GM19043 (cell line): ENCODE measurements around the gene ASIC1.
"Not testable (repeated sequence)": the region's sequence is repeated elsewhere in the genome, so short reads cannot be mapped to it uniquely, and the experiment has no call there.

Experiments used
- ATAC-seq: cut with Tn5 transposase; IDR thresholded peaks from one replicate; pipeline ENCODE4 v1.9.1; 2021; ENCODE audit warnings: low read depth; ENCODE audit not compliant: unreplicated experiment

The ASIC1 gene

DNA sequence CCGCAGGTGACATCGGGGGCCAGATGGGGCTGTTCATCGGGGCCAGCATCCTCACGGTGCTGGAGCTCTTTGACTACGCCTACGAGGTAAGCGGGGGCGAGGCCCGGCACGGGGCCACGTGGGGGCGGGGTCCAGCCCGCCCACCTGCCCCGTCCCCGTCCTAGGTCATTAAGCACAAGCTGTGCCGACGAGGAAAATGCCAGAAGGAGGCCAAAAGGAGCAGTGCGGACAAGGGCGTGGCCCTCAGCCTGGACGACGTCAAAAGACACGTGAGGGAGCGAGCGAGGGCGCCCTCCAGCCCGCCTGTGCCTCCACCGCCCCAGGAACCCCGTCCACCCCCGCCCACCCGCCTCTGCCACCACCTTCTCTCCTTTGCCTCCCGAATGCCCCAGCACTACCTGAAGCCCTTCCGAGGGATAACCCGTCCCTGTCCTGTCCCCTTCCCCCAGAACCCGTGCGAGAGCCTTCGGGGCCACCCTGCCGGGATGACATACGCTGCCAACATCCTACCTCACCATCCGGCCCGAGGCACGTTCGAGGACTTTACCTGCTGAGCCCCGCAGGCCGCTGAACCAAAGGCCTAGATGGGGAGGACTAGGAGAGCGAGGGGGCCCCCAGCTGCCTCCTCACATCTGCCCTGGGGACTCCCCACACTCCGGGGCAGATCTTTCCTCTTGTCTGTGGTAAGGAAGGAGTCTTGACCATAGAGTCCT lies 23.9 kb downstream of the ASIC1 start:
- ATAC-seq = no peak

DNA sequence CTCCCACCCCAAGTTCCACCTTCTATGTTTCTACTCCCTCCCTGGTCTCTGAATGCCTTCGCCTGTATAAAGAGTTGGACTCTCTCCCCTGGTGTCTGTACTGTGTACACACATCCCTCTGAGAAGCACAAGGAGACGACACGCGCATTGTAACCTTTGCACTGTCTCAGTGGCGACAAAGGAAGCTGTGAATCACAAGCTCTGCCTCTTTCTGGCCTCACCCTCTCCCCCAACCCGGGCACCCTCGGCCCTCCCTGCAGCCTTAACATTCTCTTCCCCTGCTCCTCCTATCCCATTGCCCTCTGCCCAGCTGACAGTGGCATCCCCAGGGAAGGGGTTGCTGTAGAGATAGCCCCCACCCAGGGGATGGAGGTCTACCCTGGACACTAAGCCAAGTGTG lies 25.2 kb downstream of the ASIC1 start:
- no peak for ATAC-seq

DNA sequence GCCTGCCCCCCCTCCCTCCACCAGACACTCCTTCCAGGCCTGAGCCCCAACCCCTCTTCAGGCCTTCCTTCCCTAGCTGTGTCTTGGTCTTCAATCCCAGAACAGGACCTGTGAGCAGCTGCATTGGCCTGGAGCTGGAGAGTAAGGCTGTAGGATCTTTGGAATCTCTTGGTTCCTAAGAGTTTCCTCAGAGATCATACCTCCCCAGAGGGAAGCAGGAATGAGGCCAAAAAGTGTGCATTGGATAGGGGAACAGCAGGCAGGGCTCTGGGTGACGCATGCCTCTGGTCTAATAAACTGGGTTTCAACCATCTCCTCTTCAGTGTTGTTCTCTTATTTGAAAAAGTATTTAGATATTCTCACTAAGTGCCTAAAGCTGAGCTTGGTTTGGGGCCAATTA lies 25.9 kb downstream of the ASIC1 start:
- ATAC-seq = no peak

DNA sequence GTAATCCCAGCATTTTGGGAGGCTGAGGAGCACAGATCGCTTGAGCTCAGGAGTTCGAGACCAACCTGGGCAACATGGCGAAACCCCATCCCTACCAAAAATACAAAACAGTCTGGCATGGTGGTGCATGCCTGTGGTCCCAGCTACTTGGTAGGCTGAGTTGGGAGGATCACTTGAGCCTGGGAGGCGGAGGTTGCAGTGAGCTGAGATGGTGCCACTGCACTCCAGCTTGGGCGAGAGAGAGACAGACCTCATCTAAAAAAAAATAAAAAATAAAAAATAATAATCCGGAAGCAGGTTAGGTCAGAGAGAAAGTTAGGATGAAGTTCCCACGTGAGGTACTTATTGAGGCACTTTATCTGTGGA lies 27.0 kb downstream of the ASIC1 start:
- ATAC-seq = not testable (repeated sequence)

DNA sequence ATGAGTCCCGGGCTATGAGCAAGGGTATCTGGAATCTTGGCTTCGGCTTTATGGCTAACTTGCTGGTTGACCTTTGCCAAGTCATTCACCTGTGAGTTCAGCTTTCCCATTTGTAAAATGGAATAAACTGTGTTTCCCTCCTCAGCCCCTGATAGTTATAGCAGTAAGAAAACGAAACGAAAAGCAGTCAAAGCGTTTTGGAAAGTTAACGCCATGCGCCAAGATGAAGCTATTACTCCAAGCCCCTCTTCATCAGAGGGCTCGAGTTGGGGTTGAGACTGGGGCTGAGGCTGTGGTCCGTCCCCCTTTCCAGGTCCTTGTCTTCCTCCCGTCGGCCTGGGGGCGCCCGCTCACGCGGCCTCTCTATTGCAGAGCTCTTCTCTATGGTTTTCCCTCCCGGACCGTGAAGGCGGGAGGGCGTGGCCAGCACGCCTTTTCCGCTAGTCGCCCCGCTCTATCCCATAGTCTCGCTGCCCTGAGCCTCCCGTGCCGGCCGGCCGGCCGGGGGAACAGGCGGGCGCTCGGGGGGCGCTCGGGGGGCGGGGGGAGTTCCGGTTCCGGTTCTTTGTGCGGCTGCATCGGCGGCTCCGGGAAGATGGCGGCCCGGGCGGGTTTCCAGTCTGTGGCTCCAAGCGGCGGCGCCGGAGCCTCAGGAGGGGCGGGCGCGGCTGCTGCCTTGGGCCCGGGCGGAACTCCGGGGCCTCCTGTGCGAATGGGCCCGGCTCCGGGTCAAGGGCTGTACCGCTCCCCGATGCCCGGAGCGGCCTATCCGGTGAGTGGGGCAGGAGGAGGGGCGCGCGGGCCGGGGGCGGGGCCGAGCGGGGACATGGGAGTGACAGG lies 27.6 kb downstream of the ASIC1 start, which contains the start of gene SMARCD1:
TSS of gene SMARCD1 (plus strand) at position 568 of the 840 bp plus-strand sequence. CDS start at position 596, 28 bp downstream.
- peak; percentile 68 for ATAC-seq

DNA sequence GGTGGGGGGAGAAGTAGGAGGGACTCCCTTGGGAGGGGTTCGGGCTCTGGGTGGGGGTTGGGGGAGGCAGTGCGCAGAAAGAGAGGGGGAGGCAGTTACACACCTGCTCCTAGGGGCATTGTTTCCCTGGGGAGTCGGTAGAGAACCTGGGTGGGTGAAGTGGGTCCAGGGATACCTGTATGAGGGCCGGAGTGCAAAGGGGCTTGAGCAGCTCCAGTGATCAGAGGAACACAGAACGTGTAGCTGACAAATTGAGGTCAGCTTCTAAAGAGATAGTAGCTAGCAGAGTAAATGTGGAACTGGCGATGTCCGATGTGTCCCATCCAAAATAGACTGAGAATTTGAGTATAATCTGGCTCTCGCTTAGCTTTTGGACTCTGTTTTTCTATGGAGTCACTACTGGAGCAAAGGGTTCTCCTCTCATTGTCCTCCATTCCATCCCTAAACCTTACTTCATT lies 28.2 kb downstream of the ASIC1 start:
- ATAC-seq = no peak

DNA sequence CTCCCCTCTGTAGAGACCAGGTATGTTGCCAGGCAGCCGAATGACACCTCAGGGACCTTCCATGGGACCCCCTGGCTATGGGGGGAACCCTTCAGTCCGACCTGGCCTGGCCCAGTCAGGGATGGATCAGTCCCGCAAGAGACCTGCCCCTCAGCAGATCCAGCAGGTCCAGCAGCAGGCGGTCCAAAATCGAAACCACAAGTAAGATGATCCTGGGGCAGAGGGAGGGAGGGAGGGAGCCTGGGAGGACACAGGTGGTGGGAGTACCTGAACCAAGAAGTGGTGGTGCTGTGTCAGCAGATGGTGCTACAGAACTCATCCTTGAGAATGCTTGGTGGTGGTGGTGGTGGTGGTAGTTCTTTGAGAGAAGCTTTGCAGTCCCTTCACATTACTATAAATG lies 28.8 kb downstream of the ASIC1 start:
- no peak for ATAC-seq

DNA sequence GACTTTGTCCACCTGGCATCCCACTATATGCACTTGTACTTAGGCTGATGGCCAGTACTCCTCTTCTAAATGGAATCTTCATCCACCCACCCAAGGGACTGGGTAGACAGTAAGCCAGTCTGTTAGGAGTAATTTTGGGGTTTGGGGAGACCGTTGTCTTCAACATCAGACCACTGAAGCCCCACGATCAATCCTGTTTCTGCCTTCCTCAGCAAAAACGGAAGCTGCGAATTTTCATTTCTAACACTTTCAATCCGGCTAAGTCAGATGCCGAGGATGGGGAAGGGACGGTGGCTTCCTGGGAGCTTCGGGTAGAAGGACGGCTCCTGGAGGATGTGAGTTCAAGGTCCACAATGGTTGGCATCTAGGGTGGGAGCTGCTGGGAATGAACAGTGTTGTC lies 29.8 kb downstream of the ASIC1 start:
- ATAC-seq = no peak

DNA sequence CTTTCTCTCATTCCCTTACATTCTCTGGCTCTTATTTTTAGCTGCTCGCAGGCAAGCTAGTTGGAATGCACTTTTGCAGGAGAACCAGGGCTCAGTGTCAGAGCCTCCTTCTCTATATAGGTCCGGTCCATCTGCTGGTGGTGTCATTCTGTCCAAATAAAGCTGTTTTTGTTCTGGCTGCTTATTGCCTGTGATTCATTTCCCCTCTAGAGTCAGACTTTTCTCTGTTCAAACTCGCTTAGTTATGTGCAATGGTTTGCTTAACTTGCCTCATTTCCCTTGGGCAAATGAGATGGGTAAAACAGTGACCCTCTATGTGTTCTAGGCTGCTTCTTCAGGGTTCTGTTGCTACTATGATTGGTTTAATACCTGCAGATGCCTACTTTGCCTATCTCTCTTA lies 30.6 kb downstream of the ASIC1 start:
- no peak for ATAC-seq

DNA sequence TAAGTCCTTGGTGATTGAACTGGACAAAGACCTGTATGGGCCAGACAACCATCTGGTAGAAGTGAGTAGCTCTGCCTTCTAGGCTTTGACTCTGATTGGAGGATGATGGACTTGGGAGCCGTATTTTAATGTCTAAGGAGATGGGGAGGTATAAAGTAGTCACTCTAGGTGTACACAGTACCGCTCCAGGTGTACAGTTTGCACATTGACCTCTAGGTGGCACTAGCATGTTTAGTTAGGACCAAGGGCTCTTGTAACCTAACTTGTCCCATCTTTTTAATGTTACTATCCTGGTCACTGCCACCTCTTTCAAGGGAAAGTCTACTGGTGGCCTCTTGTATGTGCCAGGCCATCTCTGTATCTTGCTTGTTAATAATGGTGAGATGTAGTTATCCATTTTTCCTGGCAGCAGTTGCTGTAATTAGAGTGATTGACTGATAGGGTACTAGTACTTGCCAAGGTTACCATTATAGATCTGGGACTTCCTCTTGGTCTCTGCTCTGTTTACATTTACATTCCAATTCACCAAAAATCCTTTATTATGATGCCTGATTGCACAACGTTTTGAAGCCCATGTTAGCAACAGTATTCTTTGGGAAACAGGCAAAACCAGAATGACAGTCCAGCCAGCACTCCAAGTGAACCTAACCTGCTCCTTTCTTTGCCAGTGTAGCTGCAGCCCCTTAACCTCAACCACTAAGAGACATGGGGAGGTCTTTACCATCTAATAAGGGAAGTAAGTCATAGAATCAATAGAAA lies 31.4 kb downstream of the ASIC1 start:
- no peak for ATAC-seq

DNA sequence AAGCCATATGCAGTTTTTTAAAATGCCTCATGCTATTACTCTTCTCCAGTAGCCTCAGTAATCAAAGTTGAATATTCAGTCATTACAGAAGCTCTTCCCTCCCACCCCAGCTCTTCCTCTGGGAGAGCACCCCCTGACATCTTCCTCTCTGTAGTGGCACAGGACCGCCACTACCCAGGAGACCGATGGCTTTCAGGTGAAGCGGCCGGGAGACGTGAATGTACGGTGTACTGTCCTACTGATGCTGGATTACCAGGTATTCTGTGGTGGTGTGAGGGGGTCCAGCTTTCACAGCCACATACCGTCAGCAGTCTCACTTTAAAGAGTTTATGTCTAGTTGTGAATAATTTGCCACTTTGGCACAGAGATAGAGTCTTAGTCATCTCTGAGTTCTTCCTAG lies 32.3 kb downstream of the ASIC1 start:
- no peak for ATAC-seq

DNA sequence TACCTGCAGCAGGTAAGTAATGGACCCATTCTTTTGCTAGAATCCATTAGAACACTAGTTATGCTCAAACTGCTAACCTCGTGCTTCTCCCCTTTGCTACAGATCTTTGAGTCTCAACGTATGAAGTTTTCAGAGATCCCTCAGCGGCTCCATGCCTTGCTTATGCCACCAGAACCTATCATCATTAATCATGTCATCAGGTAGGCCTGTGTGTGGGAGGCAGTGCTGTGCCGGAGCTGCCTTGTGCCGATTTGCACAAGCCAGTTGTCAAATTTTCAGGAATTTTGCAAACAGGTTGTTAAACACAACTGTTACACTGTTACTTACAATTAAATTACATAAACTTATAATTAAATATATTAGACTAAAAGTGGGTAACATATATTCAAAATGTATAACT lies 33.0 kb downstream of the ASIC1 start:
- ATAC-seq = no peak

DNA sequence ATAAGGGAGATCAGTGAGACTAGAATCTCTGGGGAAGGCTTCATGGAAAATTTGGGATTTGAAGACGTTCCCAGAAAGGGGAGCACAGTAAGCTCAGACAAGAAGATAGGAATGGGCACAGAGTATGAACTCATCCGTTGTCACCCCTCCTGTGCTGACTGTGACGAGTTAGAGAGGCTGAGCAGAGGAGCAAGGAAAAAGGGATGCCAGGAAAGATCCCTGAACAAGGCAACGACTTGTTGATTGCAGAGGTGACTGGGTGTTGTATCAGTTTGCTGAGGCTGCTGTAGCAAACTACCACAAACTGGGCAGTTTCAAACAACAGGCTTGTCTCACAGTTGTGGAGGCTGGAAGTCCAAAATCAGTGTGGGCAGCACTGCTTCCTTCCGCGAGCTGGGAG lies 40.6 kb downstream of the ASIC1 start:
- no peak for ATAC-seq

DNA sequence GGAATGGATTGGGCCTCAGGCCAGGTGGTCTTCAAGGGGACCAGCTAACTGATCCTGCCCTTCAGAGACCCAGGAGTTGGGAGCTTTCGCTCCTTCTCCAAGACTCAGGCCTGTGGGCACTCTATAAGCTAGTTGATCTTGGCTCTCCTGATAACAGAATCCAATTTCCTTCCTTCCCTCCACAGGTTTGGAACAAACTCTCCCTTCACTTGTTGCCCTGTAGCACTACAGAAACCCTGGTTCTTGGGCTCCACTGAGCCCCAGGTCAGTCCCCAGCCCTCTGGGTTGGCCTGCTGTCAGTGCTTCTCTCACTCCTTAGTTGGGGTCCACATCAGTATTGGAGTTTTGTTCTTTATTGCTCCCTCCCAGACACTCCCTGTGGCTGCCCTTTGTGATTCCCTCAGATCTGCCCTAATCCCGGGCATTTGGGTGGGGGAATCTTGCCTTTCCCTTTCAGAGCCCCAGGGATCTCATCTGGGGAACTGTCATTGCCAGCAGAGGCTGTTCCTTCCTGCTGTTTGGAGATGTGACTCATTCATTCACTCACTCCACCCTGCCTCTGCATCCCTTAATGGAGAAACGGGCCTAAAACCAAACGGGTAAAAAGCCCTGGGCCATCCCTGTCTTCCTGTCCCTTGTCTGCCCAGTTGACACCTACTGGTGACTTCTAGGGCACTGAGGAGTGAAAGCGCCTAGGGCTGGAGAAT lies 42.1 kb downstream of the ASIC1 start:
- no peak for ATAC-seq

DNA sequence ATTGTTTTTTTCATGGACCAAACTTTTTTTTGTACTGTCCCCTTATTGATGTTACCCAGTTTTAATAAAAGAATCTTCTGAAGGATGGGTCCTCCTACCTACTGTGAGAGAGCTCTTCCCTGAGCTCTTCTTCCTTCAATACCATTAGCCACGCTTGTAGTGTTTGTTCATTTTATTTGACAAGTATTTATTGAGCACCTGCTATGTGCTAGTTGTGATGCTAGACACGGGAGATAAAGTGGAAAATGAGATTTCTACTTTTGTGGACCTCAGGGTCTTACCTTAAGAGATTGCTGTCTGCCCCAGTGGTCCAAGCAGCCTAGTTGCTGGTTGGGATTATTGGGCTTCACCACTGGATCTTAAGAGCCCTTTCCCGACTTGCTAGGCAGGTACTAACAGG lies 43.2 kb downstream of the ASIC1 start:
- no peak for ATAC-seq

DNA sequence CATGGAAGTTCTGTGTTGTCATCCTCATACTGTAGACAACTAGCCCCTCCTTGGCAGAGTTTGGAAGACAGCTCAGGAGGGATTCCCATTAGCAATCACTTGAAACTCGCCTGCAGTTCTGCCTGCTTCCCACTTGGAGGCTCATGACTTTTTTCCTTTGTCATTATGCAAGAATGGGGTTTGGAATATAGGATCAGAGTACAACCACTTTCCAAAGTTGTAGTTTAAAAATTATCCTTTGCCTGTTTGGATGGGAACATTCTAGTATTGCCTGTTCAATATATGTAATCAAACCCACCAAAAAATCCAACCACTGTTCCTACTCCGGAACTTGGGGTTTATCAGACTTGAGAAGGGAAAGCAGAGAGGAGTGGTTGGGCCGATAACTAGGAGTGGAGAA lies 44.3 kb downstream of the ASIC1 start:
- ATAC-seq = no peak

DNA sequence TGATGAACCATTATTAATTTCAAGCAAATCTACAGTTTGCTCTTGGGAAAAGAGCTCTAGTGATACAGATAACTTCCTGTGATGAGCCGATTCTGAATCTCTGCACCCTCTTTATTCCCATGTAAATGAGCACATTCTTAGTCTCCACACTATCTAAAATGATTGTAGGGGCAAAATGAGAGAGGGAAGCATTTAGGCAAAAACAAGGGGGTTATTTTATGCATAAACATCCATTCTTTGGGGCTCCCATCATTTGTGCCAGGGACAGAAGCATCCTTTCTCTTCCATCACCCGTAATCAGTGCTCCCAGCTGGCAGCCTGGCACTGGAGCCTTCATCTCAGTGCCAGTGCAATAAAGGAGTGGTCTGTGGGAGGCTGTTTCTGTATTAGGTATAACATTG lies 44.7 kb downstream of the ASIC1 start:
- no peak for ATAC-seq

DNA sequence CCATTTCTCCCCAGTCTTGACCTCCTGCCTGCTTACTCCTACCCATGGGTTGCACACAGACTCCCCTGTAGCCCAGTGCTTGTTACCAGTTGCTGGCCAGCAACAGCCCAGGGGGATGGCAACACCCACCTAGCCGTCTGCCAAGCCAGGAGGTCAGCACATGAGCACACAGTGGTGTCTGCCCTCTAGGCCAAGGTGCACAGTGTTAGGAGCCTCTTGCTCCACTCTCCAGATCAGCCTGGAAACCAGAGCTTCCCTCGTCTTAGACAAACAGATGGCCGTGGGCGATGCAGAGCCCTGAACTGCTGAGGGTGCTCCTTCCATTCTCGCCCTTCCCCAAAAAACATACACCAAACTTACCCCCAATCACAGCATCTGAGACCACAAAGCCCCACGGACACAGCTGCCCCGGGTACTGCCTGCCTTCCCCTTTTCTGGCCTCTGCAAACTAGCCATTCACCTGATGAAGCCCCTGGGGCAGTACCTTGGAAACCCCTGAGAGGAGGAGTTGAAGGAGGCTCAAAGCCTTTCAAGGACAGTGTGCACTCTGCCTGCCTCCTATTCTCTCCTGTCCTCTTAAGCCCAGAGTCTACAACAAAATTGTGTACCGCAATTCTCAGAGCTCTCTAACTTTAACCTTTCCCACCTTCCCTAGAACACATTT lies 45.4 kb downstream of the ASIC1 start:
- no peak for ATAC-seq

DNA sequence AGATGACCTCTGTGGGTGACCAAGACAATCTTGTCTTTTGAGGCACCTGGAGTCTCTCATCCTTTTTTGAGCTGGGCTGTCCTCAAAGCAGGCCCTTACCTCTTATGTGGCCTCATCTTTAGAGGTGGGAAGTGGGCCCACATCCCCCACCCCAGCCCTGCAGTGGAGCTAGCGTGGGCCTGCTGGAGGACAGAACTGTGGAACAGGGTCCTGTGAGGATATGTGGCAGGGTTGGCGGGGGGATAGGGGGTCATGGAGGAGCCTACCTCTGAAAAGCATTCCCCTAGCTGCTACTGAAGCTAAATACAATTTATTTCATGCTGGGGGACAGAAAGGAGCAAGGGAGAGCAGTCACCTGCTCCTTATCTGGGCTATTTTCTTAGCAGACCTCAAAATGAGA lies 46.0 kb downstream of the ASIC1 start:
- no peak for ATAC-seq

DNA sequence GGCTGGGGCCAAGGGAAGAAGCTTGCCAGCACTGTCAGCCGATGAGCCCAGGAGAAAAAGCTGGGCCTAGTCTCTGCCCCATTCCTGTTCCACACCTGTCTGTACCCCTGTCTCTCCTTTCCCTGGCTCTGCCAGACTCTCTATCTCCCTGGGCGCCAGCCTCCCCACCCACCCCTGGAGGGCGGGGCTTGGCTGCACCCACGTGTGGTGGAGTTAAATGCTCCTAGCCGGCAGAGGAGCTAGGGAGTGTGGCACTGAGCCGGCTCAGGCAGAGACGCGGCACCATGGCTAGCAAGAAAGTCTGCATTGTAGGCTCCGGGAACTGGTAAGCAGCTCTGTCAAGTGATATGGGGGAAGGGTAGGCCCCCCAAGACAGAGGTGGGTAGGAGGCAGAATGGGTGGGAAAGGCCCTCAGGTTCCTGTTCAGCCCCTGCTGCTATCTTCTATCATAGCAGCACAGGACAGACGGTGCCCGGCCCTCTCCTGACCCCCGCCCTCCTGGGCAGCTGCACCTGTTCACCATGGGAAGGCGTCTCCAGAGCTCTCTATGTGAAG lies 46.4 kb downstream of the ASIC1 start, which contains the start of gene GPD1:
TSS of gene GPD1 (plus strand) at position 242 of the 555 bp plus-strand sequence. CDS start at position 285, 43 bp downstream.
- no peak for ATAC-seq
